CD4-positive, alpha-beta T cell treated with Interleukin-17A for 4 hours (primary cell): ENCODE measurements around the gene APOLD1.
A peak's percentile ranks its signal among the peaks of the same experiment; 100 is the strongest.
"Not testable (repeated sequence)": the region's sequence is repeated elsewhere in the genome, so short reads cannot be mapped to it uniquely, and the experiment has no call there.

Source experiments
- DNase-seq: peaks from one replicate; pipeline ENCODE4 v3.0.0-alpha.2; 2020; ENCODE audit warnings: mixed read lengths

The APOLD1 gene

DNA sequence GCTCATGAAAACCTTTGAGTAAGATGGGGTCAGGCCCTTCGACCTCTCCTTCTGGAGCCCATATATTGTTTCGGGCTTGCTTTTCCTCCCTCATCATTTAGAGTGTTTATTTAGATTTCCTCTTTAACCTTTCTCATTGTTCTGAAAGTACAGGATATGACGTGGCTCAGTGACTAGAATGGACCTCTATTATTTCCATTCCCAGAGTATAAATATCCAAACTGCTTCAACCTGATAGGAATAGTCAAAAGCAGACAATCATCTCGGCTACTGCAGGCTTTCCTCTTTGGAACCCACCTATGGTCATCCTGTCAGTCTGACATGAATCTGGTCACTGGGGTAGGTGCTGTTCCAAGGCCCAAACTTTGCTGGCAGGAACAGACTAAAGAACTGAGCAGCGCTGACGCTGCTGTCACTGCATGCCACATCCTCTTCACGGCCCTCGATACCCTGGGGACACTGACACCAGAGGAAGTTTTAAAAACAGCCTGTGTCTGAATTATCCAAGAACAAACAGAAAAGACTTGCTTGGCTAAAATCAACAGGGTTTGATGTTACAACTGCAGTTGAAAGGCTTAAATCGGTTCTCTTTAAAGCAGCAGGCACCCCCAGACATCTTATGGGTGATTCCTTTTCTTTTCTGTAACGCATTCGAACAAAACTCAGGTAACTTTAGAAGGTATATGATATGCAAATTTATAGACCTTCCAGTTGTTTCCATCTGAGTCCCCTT lies 22.7 kb downstream of the APOLD1 start:
- DNase-seq = peak; percentile 76

DNA sequence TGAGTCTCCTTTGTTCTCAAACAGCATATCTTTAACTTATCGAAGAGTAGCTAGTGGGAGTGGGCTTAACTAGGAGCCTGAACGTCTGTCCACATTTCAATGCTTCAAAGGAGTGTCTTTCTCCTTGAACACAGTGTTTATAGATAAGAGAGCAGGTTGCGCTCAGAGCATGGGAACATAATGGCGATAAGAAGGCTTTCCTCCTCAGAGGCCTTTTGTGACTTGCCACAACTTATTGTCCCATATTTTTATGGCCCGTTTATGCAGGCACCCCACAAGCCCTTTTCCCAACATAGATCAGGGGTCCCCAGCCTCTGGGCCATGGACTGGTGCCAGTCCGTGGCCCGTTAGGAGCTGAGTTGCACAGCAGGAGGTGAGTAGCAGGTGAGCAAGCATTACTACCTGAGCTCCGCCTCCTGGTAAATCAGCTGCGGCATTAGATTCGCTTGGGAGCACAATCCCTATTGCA lies 25.1 kb downstream of the APOLD1 start:
- no peak for DNase-seq

DNA sequence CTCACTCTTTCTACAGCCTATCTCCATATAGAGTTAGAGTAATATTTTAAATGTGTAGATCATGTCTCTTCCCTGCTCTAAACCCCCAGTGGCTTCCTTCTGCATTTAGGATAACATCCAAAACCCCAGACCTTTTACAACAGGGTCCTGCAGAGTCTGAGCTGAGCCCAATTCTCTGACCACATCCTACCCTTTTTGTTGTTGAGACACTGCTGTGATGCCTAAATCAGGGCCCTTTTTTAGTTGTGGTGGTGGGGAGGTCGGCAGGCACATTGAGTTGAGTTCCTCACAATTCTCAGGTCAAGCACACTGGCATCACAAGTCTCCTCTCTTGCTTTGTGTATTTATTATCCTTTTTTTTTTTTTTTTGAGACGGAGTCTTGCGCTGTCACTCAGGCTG lies 25.9 kb downstream of the APOLD1 start:
- no peak for DNase-seq

DNA sequence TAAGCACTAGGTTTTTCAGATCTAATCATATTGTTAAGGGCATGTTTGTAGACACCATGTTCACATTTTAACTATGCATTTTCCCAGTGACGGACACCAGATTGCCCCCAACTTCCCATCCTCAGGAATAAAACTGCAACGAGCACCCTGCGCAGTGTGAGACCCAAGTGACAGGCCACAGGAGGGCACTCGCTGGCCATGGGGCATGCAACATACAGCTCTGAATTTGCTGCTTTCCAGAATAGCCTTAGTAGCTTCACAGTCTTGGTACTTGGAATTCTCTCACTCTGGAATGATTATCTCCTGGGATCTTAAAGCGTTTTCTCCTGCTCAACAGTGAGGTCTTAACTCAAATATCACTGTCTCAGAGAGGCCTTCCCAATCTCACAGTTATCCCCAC lies 26.7 kb downstream of the APOLD1 start:
- no peak for DNase-seq

DNA sequence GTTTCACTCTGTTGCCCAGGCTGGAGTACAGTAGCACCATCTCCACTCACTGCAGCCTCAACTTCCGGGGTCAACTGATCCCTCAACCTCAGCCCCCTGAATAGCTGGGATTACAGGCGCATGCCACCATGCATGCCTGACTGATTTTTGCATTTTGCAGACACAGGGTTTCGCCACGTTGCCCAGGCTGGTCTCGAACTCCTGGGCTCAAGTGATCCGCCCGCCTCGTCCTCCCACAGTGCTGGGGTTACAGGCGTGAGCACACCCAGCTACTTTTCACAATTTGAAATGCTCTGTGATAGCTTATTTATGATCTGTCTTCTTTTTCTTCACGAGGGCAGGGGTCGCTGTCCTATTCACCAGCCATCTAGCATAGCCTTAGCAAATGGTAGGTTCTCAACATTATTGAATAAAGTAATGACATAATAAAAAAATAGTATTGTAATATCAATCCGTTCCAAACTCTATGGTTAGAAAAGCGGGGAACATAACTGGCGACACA lies 27.2 kb downstream of the APOLD1 start:
- DNase-seq = no peak

DNA sequence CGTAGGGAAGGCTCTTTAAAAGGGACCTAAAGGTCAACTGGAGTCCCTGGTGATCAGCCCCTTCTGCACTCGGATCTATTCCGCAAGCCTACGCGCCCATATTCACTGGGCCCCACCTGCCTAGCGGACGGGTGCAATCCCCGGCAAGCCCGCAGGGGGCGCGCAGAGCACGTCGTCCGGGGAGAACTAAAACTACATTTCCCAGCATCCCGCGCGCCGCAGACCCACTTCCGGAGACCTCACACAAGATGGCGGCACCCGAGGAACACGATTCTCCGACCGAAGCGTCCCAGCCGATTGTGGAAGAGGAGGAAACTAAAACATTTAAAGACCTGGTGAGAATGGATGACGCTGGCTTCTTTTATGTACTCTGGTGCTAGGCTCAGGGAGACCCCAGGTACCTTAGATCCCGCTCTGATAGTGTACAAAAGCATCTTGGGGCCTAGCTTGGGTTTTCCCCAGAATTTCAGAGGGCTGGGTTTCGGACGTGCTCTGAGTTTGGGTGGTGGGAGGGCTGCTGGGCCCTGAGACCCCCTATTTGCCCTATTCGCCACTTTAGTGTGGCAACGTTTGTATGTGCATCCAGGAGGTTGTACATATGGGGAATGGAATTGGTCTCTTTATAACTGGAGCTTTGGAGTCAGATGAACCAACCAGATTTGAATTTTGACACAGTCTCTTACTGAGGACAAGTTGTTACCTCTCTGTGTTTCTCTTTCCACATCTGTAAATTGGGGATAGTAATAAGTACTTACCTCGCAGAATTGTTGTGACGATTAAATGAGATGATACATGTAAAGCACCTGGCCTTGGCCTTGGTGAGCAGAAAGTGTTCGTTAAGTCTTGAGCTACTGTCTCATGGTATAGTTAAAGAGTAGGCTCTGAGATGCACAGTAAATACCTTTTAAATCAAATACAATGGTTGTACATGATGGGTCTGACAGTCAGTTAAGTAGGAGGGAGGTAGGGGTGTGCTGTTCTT lies 28.0 kb downstream of the APOLD1 start, which contains the start of gene DDX47:
Gene DDX47, plus strand, starts transcription at position 227 of the 982 bp plus-strand sequence. Its CDS starts 22 bp downstream, at position 249.
- DNase-seq = peak; percentile 98

DNA sequence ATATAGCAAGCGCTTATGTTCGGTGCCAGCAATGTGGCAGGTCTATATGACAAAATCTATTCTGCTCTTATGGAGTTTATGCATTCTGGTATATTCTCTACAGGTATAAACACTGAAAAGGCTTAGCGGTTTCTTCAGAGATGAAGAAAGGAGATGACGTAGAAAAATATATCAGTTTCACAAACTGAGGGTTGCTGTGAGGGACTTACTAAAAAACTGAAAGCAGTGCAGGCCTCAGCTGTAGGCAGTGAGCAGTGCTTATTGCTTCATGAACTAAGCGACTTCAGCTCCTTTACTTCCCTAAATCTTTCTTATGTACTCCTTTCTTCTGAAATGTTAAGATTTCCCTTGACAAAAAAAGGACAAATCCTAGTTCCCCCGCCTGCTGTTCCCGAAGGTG lies 32.2 kb downstream of the APOLD1 start:
- no peak for DNase-seq

DNA sequence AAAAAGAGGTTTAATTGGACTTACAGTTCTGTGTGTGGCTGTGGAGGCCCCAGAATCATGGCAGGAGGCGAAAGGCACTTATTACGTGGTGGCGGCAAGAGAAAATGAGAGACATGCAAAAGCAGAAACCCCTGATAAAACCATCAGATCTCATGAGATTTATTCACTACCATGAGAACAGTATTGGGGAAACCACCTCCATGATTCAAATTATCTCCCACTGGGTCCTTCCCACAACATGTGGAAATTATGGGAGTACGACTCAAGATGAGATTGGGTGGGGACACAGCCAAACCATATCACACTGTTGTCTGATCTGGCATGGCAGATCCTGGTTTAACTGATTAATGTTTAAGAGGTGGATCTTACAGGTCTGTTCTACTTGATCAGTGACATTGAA lies 33.2 kb downstream of the APOLD1 start:
- DNase-seq = no peak

DNA sequence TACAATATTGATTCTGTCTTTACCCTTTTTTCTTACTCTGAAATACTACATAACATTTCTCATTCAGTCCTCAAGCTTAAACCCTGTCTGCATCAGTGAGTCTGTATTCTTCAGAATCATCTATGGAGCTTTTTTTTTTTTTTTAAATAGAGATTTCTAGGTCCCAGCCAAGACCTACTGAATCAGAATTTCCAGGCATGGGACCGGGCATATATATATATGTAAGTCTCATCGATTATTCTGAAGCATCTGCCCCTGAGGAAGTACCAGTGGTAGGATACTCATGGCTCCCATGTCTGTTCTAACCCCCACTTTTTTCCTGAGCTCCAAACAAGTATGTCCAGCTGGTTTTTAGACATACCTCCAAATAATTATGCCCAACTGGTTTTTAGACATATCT lies 33.8 kb downstream of the APOLD1 start:
- DNase-seq = no peak

DNA sequence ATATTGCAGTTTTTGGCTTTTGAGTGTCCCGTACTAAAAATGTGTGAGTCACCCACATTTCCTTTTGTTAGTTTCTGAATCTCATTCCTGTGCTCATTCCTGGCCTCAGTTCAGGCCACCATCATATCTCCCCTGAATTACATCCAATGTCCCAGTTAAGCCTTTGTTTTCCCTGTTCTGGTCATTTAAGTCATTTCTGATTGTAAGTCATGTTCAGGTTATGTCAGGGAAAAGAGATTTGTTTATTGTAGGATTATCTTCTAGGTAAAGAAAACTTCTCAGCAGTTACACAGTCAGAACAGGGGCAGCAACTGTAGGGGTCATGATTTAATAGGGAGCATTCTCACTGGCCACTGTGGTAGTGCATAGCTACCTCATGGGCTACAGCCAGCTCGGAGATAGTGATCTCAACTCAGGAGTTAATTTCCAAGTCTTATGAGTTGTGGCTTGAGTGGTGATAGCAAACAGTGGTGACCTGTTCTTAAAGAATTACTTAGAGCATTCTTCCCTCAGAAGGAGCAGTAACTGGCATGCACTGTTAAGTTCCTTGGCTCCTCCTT lies 34.4 kb downstream of the APOLD1 start:
- no peak for DNase-seq

DNA sequence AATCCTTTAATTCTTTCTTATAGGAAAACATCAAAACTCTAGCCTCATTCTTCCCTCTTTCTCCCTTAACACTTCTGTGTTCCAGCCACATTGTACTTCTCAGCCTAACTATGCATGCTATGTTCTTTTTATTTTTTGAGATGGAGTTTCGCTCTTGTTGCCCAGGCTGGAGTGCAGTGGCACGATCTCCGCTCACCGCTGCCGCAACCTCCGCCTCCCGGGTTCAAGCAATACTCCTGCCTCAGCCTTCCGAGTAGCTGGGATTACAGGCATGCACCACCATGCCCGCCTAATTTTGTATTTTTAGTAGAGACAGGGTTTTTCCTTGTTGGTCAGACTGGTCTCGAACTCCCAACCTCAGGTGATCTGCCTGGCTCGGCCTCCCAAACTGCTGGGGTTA lies 34.9 kb downstream of the APOLD1 start:
- DNase-seq = not testable (repeated sequence)

DNA sequence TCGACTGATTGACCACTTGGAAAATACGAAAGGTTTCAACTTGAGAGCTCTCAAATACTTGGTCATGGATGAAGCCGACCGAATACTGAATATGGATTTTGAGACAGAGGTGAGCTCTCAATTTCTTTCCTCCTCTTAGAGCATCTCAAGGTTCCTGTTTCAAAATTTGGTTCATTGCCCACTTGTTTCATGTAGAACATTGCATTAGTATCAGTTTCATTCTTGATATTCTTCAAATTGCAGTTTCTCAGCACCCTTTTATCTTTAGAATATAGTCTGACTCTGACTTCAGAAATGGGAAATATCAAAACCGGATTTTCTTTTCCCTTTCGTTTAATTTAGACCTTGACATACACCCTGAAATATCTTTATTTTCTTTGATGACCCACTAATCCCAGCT lies 36.5 kb downstream of the APOLD1 start:
- DNase-seq = no peak

DNA sequence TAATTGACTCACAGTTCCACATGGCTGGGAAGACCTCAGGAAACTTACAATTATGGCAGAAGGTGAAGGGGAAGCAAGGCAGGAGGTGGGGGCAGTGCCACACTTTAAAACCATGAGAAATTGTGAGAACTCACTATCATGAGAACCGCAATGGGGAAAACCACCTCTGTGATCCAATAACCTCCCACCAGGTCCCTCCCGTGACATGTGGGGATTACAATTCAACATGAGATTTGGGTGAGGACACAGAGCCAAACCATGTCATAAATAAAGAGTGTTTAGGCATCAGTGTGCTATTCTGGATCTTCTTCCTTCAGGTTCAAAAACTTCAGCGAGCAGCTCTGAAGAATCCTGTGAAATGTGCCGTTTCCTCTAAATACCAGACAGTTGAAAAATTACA lies 37.4 kb downstream of the APOLD1 start:
- no peak for DNase-seq

DNA sequence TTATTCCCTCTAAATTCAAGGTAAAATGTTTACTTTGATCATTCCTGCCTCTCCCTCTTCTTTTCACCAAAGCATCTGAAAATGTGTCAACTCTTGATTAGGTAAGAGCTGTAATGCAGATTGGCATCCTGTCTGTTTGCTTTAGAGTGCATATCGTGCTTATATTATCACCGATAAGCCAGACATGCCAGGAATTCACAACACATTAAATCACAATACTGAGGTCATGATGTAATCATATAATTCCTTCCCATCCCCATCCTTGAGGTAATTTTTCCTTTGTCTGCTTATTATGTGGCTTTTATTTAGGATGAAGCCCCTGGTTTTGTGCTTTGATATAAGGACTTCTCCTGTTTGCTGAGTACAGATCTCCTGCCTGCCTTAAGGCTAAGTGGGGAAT lies 37.8 kb downstream of the APOLD1 start:
- DNase-seq = no peak

DNA sequence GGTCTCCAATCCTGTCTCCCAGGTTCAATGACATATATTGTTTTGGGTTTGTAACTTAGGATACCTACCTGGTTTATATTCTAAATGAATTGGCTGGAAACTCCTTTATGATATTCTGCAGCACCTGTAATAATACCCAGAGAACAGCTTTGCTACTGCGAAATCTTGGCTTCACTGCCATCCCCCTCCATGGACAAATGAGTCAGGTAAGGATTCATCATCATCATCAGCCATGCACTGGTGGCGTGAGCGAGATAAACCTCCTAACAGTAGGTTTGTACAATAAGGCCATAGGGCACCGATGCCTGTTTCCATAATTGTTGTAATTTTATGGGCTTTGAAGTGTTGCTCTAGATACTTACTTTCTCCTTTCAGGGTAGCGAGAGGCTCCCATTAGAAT lies 38.4 kb downstream of the APOLD1 start:
- no peak for DNase-seq

DNA sequence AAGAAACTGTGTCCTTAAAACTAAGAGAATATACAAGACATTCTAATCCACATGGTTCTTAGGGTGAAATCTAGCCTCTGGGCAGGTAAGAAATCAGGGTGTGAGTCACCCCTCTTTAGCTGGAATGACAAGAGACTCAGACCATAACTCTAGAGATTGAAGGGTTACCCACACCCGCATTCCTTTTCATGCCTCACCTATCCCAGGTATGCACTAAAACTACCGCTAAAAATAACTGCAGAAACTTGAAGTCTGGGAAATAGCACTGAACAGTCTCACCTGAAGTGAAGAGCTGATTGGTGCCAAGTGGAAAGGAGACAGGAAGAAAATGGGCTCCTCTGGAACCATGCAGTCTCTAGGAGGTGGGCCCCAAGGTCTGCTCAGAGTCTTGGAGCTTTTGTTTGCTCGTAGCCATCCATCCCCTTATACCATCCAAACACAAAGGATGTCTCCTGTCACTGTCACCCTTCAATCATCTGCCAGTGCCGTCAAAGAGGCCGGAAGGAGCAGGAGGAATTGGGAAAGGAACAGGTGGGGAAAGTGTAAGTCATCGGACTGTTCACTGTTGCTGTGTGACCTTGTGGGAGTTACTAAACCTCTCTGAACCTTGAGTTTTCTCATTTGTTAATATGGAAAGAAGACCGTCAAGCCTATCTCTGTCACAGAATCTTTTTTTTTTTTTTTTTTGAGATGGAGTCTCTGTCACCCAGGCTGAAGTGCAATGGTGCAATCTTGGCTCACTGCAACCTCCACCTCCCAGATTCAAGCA lies 50.1 kb downstream of the APOLD1 start:
- no peak for DNase-seq

DNA sequence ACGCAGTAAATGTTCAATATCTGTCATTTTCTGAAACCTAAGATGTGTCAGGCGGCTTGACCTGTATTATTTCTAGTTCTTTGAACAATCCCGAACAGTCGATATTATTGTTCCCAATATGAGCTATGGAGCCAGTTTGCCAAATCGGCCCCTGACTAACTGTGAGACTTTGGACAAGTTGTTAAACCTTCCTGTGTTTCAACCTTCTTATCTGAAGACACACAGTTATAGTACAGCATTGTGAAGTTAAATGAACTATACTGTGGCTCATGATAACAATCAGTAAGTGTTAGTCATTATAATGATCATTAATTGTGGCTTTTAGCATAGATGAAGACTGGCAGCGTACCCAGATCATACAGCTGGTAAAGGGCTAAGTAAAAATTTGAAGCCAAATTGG lies 51.1 kb downstream of the APOLD1 start:
- no peak for DNase-seq

DNA sequence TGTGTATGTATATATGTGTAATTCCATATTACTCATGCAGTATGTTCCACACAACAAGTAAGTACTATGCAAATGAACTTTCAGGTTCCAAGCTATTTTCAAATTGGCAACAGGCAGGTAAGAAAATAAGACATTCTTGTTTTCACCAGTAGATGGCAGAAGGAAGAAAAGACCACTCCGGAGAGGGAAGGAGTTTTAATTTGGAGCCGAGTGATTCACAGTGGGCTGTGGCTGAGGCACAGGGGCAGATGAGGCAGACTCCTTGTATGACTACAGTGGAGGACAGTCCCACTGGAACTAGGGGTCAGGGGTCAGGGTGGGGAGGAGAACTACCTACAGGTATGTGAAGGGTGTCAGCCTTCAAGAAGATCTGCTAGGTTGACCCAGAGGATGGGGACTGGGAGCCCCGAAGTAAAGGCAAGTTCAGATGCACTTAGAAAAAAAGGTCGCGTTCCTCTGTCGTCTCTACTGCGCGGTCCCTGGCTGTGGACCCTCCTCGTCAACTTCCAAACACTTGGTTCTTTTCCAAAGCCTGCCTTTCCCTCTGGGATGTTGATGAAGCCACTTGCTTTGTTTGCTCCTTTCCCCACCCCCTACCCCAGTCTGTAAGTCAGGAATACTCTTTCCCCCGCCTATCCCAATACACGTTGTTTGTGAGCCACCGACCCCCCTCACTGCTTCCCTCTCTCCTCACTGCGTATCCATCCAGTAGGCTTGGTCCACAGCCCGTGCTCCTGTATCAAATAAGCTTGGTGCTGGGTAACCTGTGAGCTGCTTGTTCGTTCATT lies 51.8 kb downstream of the APOLD1 start:
- peak; percentile 58 for DNase-seq

DNA sequence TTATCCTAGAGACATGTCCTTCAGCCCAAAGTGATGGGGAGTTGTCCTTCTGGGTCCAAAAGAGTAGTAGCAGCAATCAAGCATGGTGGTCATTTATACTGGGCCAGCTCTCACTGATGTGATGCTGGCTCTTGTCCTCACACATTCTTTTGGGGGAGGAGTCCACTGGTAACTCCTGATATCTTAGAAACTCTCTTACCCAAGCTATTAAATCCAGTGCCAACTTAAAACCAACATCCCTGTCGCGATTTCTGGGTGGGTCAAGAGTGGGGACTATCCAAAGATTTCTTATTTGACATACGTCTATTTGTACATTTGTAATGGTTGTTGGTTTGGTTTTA lies 52.3 kb downstream of the APOLD1 start:
- DNase-seq = no peak

DNA sequence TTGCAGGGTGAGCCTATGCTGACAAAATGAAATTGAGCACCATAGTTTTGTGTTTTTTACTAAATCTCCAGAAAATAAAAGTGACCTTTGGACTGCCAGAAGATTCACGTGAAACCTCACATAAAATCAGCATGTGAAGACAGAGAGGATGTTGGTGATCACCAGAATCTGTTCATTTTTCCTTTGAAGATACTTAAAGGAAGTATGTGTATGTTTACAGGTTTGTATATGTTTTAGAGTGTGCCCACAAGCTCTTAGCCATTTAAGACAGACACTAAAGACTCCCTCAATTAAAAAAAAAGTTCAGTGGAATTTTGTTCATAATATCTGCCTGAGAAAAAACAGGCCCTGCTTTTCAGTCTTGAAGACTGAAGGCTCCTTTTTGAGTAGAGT lies 53.5 kb downstream of the APOLD1 start:
- no peak for DNase-seq

DNA sequence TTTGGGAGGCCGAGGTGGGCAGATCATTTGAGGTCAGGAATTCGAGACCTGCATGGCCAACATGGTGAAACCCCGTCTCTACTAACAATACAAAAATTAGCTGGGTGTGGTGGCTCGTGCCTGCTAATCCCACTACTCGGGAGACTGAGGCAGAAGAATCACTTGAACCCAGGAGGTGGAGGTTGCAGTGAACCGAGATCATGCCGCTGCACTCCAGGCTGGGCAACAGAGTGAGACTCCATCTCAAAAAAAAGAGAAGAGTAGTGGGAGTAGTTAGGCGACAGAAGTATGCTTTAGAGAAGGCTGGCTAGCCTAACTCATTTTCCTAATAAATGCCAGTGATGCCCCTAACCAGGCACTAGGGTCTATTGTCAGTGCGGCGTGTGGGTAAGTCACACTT lies 54.0 kb downstream of the APOLD1 start:
- not testable (repeated sequence) for DNase-seq
